GM18502 (cell line): ENCODE measurements around the gene PLD2.

Experiments used
- ATAC-seq: cut with Tn5 transposase; IDR thresholded peaks from one replicate; pipeline ENCODE4 v1.9.1; 2021; ENCODE audit warnings: mild to moderate bottlenecking; ENCODE audit not compliant: unreplicated experiment, poor library complexity

PLD2 gene

DNA sequence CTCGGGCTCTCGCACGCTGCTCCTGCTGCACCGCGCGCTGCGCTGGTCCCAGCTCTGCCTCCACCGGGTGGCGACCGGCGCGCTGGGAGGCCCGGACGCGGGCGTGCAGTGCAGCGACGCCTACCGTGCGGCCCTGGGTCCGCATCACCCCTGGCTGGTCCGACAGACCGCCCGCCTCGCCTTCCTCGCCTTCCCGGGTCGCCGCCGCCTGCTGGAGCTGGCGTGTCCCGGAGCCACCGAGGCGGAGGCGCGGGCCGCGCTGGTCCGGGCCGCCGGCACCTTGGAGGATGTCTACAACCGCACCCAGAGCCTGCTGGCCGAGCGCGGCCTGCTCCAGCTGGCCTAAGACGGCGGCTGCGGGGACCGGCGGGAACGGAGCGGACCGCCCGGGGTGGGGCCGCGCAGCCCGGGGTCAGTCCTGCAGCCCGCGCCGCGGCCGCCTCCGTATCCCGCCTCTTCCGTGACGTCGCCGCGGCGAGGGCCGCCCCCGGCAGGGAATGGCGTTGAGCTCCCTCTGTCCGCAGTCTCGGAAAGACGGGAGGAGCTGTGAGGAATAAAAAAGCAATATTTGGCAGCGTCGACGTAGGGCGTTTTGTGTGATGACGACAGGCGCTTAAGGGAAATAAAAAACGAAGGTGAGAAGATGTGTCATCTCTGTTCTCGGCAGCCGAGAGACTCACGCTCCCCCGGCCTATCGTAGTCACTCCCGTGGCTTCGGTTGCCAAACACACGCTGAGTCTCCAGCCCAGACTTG, 16.8 kb upstream of the PLD2 start:
- ATAC-seq: peak; percentile 88

DNA sequence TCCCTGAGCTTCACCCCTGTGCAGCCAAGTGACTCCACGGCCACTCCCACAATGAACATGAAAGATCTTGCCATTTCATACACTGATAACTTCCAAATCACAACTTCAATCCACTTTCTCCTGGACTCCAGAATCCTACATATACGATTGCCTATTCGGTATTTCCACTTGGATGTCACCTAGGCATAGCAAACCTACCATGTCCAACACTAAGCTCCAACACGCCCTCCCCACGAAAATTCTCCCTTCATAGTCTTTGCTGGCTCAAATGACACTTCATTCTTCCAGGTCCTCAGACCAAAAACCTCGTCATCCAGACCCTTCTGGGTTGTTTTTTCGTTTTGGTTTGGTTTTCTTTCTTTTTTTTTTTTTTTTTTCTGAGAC, 16.3 kb upstream of the PLD2 start:
- ATAC-seq: no peak

DNA sequence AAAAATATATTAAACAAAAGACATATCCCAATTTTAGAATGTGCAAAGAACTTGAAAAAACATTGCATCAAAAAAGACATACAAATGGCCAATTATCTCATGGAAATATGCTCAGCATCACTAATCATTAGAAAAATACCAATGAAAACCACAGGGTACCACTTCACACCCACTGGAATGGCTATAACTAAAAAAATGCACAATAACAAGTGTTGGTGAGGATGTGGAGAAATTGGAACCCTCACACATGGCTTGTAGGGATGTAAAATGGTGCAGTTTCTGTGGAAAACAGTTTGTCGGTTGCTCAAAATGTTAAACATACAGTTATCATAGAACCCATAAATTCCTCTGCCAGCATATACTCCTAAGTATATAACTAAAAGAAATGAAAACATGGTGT, 11.8 kb upstream of the PLD2 start:
- no peak for ATAC-seq

DNA sequence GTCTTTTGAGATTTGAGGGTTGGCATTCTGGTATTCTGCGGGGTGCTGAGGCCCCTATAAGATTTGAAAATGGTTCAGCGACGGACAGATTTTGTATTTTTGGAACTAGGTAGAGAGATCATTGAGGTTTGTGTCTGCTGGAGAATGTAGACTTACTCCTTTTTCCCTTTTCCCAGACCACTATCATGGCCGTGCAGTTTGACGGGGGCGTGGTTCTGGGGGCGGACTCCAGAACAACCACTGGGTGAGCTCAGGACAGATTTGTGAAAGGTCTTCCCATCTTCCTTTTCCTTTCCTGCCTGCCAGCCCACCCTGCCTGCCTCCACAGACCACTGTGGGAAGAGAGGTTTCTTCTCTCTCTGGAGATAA, 10.4 kb upstream of the PLD2 start:
- no peak for ATAC-seq

DNA sequence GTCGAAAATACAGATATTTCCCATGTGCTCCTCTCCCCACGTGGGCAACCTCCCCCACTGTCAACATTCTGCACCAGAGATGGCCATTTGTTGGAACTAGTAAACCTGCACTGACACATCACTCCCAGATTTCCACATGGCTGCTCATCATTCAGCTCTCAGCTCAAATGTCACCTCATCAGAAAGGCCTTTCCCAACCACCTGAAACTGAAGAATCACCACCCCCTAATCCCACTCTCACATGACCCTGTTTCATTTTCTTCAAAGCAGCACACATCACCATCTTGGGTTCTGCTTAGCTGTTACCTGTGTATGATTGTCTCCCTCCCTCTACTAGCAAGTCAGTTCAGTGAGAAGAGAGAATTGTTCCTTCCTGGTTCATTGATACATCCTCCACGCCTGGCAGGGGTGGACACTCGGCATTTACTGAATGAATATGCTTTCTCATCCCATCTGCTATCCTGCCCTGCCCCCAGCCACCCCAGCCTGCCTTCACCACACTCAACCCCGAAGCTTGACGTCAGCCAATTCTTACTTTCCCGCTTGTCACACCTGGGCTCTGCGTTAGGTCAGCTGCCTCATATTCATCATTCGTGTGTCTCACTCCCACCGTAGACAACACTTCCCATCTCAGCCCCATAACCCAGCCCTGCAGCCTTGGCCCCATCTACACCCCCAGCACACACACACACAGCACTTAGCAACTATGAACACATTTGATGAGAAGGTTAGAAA, 6.3 kb upstream of the PLD2 start:
- no peak for ATAC-seq

DNA sequence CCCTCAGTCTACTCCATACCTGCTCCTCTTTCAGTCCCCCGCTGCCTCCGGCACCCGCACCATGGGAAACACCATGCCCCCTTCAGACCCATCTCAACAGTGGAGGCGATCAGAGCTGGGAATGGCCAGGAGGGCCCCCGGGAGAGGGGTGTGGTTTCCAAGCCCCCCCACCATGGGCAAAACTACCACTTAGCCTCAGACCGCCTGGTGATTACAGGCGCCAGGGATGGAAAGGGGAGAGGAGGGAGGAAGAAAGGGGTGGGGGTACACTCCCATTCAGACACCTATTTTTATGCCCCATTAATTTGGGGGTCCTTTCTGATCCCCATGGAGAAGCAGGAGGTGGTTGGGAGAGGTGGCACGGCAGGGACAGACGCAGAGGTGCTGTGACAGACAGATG, 4.7 kb upstream of the PLD2 start, which contains the start of gene C17orf114:
C17orf114 (minus strand) TSS at position 101 of the 400 bp plus-strand sequence.
- ATAC-seq: no peak

DNA sequence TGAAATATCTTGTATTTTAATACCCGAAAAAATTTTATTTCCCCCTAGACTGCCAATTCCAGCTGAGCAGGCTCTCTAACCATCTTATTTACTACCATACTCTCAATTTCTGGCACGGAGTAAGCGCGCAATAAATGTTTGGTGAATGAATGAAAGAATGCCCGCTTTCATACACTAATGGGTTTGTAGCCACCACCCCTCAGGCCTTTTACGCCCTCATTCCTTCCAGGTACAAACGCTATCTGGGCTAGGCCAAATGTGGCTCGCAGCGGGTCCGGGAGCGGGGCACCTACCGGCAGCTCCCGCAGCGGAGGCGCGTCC, 536 bp upstream of the PLD2 start:
- no peak for ATAC-seq

DNA sequence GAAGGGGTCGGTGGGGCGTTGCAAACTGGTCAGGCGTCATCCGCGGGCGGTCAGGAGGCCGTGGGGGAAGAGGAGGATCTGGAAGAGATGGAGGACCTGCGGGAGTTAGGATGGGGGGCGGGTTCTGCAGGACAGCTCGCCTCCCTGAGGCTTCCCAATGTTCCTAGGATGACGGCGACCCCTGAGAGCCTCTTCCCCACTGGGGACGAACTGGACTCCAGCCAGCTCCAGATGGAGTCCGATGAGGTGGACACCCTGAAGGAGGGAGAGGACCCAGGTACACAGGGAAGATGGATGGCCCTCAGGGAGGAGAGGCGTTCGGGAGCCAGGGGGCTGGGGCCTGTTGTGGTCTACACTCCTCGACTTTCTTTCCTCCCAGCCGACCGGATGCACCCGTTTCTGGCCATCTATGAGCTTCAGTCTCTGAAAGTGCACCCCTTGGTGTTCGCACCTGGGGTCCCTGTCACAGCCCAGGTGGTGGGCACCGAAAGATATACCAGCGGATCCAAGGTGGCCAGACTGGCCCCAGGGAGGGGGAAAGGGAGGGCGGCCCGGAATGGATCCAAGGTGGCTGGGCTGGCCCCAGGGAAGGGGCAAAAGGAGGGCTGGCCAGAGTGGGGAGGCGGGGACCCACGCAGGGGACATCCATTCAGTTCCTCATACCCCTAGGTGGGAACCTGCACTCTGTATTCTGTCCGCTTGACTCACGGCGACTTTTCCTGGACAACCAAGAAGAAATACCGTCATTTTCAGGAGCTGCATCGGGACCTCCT, 839 bp downstream of the PLD2 start:
- no peak for ATAC-seq

DNA sequence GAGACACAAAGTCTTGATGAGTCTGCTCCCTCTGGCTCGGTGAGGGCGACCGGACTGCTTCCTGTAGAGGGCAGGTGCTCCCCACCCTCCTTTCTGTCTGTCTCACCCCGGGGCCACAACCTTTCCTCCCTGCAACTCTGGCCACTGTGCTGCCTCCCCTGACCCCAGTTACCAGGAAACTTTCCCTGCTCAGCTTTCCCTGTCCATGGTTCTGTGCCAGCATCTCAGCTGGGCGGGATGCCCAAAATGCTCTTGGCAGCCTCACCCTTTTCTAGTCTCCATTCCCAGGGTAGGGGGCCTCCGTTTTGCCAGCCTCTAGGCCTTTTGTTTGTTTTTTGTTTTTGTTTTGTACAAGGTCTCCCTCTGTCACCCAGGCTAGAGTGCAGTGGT, 1.4 kb downstream of the PLD2 start:
- ATAC-seq: no peak

DNA sequence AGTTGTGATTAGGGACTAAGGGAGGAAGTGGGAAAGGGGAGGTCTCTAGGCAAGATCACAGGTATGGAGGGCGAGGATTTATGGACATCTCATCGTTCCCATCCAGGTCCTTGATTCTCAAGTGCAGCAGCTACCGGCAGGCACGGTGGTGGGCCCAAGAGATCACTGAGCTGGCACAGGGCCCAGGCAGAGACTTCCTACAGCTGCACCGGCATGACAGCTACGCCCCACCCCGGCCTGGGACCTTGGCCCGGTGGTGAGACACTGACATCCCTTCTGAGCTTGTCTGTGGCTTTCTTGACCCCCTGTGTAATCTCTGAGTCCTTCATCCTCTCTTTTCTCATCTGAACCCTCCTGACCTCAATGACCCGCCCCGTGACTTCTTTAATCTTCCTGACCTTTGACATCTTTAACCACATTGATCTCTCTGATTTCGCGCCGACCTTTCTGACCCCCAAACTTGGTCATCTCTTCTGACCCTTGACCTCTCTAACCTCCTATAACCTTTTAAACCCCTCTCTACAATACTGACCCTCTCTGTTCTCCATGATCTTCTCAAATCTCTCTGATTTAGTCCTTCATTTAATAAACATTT, 3.8 kb downstream of the PLD2 start:
- no peak for ATAC-seq

DNA sequence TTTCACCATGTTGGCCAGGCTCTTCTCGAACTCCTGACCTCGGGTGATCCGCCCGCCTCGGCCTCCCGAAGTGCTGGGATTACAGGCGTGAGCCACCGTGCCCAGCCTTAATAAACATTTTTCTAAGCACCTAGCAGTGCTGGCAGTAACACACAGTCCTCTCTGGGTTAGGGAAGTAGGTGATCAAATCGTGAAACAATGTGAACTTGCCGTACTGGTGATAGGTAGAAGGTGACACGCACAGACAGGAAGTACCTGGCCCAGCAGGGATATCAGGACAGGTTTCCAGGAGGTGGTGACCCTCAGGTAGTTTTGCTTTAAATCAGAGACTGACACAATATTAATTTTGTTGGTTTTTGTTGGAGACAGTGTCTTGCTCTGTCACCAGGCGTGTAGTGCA, 4.5 kb downstream of the PLD2 start:
- ATAC-seq: no peak

DNA sequence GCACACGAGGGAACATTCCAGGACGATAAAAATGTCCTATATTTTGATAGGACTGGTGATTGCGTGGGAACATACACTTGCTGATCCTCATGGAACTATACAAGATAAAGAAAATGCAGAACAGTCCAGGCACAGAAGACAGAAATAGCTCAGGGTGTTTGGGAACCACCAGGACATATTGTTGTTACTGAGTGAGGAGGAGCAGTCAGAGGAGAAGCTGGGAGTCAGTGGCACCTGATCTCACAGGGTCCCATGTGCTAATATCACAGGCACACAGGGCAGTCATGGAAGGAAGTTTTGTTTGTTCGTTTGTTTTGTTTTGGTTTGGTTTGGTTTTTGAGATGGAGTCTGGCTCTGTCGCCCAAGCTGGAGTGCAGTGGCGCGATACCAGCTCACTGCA, 5.7 kb downstream of the PLD2 start:
- no peak for ATAC-seq

DNA sequence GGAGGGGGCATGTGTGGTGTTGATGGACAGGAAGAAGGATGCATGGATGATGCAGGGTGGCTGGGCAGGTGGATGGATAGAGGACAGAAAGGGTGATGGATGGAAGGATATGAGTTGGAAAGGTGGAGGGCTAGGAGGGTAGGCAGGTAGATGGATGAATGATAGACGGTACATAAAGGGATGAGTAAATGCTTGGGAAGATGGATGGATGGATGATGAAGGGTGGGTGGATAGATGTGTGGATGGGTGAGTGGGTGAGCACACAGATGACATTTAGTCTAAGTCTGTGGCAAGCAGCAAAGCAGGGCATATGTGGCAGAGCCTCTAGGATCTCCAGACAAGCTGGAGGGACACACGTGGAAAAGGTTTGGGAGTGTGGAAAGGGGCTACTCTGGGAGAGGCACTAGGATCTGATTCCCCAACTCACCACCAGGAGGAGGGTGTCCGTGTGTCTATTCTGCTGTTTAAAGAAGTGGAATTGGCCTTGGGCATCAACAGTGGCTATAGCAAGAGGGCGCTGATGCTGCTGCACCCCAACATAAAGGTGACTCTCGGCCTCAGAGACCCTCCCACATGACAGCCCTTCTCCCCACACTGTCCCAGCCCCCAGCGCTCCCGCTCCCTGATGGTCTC, 8.2 kb downstream of the PLD2 start:
- no peak for ATAC-seq

DNA sequence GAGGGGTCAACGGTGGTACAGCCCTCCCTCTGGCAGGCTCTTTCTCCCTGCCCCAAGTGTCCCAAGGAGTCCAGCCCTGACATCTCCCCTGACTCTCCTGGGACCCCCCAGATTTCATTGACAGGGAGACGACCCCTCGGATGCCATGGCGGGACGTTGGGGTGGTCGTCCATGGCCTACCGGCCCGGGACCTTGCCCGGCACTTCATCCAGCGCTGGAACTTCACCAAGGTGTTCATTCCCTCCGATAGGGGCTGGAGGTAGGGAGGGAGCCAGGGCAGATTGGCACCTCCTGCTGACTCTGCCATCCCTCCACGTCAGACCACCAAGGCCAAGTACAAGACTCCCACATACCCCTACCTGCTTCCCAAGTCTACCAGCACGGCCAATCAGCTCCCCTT, 9.9 kb downstream of the PLD2 start:
- no peak for ATAC-seq

DNA sequence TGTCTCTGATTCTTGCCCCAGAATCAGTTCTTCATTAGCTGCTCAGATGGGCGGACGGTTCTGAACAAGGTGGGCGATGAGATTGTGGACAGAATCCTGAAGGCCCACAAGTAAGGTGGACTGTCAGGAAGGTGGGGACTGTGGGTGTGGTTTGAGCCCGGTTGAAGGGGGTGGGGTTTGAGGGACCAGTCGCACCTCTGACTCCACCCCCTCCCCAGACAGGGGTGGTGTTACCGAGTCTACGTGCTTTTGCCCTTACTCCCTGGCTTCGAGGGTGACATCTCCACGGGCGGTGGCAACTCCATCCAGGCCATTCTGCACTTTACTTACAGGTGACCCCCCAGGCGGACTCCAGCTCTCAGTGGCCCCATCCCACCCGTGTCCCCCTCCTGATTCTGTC, 11.3 kb downstream of the PLD2 start:
- no peak for ATAC-seq

DNA sequence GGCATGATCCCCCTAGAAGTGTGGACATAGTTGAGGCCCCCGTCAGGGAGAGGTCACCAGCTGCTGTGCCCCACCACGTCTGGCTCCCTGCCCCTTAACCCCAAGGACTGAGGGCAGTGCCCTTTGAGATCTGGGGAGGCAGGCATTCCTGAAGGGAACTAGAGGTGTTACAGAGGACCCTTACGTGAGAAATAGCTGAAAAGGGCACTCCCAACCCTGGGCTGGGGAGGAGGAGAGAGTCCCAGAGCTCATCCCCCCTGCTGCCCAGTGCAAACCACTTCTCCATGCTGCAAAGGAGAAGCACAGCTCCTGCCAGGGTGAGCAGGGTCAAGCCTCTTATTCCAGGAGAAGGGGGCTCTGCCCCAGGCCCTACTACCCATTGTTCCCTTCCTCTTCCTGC, 15.9 kb downstream of the PLD2 start:
- no peak for ATAC-seq

DNA sequence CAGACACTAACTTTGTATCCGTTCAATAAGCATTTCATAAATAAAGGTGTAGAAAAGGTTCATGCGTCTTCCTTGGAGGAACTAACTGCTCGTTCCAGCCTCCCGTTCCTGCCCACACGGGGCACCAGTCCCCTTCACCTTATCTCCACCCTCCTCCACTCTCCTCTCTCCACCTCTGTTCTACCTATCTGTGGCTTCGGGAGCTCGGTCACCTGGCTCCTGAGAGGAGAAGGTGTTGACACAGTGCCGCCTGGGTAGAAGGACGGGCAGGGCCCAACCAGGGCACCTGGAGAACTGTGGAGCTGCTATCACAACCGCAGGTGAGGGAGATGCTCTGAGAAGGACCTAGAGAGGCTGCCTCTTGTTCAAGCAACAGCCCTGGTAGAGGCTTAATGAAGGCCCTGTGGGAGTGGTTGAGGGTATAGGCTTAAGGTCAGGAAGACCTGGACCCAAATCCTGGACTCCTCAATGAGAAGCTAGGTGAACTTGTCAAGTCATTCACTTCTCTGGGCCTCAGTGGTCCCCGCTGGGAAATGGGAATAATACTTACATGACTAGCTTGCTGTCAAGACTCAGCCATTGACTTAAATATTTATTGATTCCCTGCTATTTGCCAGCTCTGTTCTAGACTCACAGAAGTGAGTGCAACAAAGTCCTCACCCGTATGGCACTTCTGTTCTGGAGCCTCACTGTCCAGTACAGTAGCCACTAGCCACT, 16.6 kb downstream of the PLD2 start:
- ATAC-seq: no peak

DNA sequence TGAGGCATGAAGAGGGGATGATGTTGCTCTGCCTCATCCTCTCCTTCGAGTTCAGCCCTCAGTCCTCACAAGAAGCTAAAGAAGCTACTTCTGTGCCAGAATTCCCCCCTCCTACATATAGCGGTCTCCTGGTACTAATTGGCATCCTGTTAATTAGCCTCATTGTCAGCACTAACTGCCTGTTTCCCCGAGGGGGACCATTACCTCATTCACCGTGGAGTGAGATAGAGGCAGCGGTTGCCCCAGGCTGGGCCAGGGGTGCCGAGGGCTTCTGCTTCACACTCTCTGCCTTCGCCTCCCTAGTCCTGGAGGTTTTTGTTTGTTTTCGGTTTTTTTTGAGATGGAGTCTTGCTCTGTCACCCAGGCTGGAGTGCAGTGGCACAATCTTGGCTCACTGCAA, 20.4 kb downstream of the PLD2 start:
- no peak for ATAC-seq

DNA sequence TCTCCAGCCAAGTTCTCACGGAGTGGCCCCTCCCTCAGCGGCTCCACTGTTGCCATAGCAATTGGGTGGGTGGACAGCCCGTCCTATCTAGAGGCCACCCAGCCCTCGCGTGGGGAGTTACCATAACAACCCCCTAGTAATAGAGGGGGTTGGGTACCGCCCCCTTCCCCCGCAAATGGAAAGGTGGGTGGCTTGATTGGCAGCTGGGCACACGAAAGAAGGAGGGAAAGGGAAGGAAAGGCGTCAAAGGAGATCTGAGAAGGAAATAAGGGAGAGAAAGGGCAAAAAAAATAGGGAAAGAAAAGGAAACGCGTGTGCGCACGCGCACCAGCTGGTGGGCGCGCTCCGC, 25.9 kb downstream of the PLD2 start:
- peak; percentile 25 for ATAC-seq
